OCI-LY3 (cell line): ENCODE data around the gene NAV1.
A peak's percentile ranks its signal among the peaks of the same experiment; 100 is the strongest.

Source experiments
- EZH2phosphoT487 ChIP-seq: fragments of 200-600 bp; shearing (Covaris generic); IDR thresholded peaks from 2 replicates; pipeline ENCODE4 v1.6.1; 2018; ENCODE audit warnings: antibody characterized with exemption, mixed run types, low read depth
- TF ChIP-seq, protein P1 (sequence below): fragments of 200-600, 300-600 bp; sonication (generic); IDR thresholded peaks from 2 replicates; pipeline ENCODE4 v1.5.1; 2014; ENCODE audit warnings: antibody characterized with exemption, low read length, low read depth

- TF ChIP-seq, protein P1, sequence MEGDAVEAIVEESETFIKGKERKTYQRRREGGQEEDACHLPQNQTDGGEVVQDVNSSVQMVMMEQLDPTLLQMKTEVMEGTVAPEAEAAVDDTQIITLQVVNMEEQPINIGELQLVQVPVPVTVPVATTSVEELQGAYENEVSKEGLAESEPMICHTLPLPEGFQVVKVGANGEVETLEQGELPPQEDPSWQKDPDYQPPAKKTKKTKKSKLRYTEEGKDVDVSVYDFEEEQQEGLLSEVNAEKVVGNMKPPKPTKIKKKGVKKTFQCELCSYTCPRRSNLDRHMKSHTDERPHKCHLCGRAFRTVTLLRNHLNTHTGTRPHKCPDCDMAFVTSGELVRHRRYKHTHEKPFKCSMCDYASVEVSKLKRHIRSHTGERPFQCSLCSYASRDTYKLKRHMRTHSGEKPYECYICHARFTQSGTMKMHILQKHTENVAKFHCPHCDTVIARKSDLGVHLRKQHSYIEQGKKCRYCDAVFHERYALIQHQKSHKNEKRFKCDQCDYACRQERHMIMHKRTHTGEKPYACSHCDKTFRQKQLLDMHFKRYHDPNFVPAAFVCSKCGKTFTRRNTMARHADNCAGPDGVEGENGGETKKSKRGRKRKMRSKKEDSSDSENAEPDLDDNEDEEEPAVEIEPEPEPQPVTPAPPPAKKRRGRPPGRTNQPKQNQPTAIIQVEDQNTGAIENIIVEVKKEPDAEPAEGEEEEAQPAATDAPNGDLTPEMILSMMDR: peak; percentile 33
- TF ChIP-seq EZH2phosphoT487: no peak
These were observed 7.0 kb downstream of the NAV1 start for GRCh38 chr1:201545851-201546492.
